Right lobe of liver (tissue), 4 donors: ENCODE results near the gene CCT3.

Experiments used
- POLR2A ChIP-seq: fragments of 450-650 bp; IDR thresholded peaks from one replicate; pipeline ENCODE4 v1.6.1; 2017; ENCODE audit warnings: antibody characterized with exemption, mild to moderate bottlenecking
- TF ChIP-seq, protein P1 (sequence below), 4 donors: fragments of 200-600 bp in 3 of 4; fragments of 450-650 bp in 1 of 4; IDR thresholded peaks; one replicate each; pipeline versions ENCODE4 v1.5.1 to v1.8.0; 2016 to 2022; ENCODE audit warnings: antibody characterized with exemption in 4 of 4, mild to moderate bottlenecking in 2 of 4
- donor health status: DM: no; HTN: no; CAD: no.
- donor health status: DM: no; HTN: no; CAD: no.
- donor health status: DM: no; HTN: yes; CAD: no.

DNA sequence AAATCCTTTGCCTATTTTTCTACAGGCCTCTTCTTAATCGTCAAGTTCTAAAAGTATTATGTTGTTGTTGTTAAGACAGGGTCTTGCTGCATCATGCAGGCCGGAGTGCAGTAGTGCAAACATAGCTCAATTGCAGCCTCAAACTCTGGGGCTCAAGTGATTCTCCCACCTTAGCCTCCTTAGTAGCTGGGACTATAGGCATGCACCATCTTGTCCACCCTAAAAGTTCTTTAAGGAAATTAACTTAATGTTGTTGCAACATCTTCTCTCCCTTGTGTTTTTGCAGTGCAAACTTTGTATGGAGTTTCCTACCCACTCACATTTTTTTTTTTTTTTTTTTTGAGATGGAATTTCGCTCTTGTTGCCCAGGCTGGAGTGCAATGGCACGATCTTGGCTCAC lies 34.9 kb downstream of the CCT3 start:
- TF ChIP-seq, protein P1, sequence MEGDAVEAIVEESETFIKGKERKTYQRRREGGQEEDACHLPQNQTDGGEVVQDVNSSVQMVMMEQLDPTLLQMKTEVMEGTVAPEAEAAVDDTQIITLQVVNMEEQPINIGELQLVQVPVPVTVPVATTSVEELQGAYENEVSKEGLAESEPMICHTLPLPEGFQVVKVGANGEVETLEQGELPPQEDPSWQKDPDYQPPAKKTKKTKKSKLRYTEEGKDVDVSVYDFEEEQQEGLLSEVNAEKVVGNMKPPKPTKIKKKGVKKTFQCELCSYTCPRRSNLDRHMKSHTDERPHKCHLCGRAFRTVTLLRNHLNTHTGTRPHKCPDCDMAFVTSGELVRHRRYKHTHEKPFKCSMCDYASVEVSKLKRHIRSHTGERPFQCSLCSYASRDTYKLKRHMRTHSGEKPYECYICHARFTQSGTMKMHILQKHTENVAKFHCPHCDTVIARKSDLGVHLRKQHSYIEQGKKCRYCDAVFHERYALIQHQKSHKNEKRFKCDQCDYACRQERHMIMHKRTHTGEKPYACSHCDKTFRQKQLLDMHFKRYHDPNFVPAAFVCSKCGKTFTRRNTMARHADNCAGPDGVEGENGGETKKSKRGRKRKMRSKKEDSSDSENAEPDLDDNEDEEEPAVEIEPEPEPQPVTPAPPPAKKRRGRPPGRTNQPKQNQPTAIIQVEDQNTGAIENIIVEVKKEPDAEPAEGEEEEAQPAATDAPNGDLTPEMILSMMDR (IDR thresholded peaks at IDR 0.05): no peak
- TF ChIP-seq POLR2A: no peak
